MCF 10A (cell line): ENCODE results near the gene MAB21L4. TPM values are rescaled to one million over a fixed set of nuclear protein-coding genes. Genes with fewer than 3 reads are reported as not detected.

Experiments
- BruUV-seq: library from RNA; stranded (reverse); fragments of 400-500 nt; replicated peaks from 2 replicates; lab custom pipeline; 2021; lab: Mats Ljungman, UMichigan
- CTCF ChIA-PET: fragments of 300-600 bp; sonication (Branson Sonifier 250); formaldehyde crosslinking; extraction: SDS; loops from one replicate; lab custom pipeline; 2021; ENCODE audit warnings: antibody characterized with exemption, inconsistent platforms; lab: Yijun Ruan, JAX
- POLR2A ChIA-PET: fragments of 300-600, 350-650 bp; sonication (Branson Sonifier 250); formaldehyde crosslinking; extraction: SDS; loops from one replicate; lab custom pipeline; 2020; ENCODE audit warnings: antibody characterized with exemption, inconsistent platforms; lab: Yijun Ruan, JAX
- DNase-seq: peaks from one replicate; pipeline ENCODE4 v3.0.0-alpha.2; 2018; ENCODE audit not compliant: unreplicated experiment
- H3K27ac Mint-ChIP-seq: one replicate; pipeline ENCODE4 v1.8.0; 2022; ENCODE audit warnings: mild to moderate bottlenecking, low read depth, mixed read lengths; ENCODE audit not compliant: unreplicated experiment
- H3K27me3 Mint-ChIP-seq: one replicate; pipeline ENCODE4 v1.8.0; 2022; ENCODE audit warnings: mixed read lengths; ENCODE audit not compliant: insufficient read depth, unreplicated experiment
- H3K36me3 Mint-ChIP-seq: one replicate; pipeline ENCODE4 v1.8.0; 2022; ENCODE audit warnings: mild to moderate bottlenecking, moderate library complexity, mixed read lengths; ENCODE audit not compliant: insufficient read depth, unreplicated experiment
- H3K4me1 Mint-ChIP-seq: one replicate; pipeline ENCODE4 v1.8.0; 2022; ENCODE audit warnings: mixed read lengths; ENCODE audit not compliant: insufficient read depth, unreplicated experiment
- H3K4me3 Mint-ChIP-seq: one replicate; pipeline ENCODE4 v1.8.0; 2022; ENCODE audit warnings: mild to moderate bottlenecking, moderate library complexity, mixed read lengths; ENCODE audit not compliant: unreplicated experiment
- H3K9me3 Mint-ChIP-seq: one replicate; pipeline ENCODE4 v1.8.0; 2022; ENCODE audit warnings: mixed read lengths; ENCODE audit not compliant: unreplicated experiment
- CTCF ChIP-seq: fragments of 200-600 bp; IDR thresholded peaks from one replicate; pipeline ENCODE4 v1.8.0; 2022; ENCODE audit warnings: antibody characterized with exemption, mild to moderate bottlenecking; ENCODE audit not compliant: unreplicated experiment
- intact Hi-C: fragments of 100-400 bp; cut with micrococcal nuclease; formaldehyde crosslinking; loops from 2 replicates; pipeline ENCODE4 v1.14.1; 2022
- total RNA-seq: library from RNA; stranded (reverse); gene quantifications from 2 replicates; pipeline ENCODE4 v1.2.3, GENCODE V29; 2022

MAB21L4 gene
- total RNA-seq, 1 experiment from 2014 or later = not detected

- peaks cover 47% of the 10 kb centered on the region for H3K27me3 Mint-ChIP-seq
- H3K4me3 Mint-ChIP-seq = no peak overlapping the region
- no TSS peak for BruUV-seq
- intact Hi-C loops = no loop called here
- H3K27ac Mint-ChIP-seq = no peak overlapping the region
- POLR2A ChIA-PET = interaction anchor here (0.5 to 0.7 kb wide), 2 partner anchors 207 to 568 kb away, joined by 3 read pairs; no protein-coding TSS in a partner anchor
- DNase-seq = peak; percentile 26
- no peaks in the 10 kb centered on the region for H3K9me3 Mint-ChIP-seq
- CTCF ChIA-PET = interaction anchor here (0.6 to 1.8 kb wide), 3 partner anchors 15 to 129 kb away, joined by 3 to 8 read pairs (median 3); no protein-coding TSS in a partner anchor
- H3K36me3 Mint-ChIP-seq = no peaks in the 10 kb centered on the region
- no peaks in the 10 kb centered on the region for H3K4me1 Mint-ChIP-seq
- TF ChIP-seq CTCF = no peak
Observed at GRCh38 chr2:240836781-240837467, 59.0 kb downstream of the MAB21L4 start.

Other genes starting within 250 kb of the MAB21L4 start
- not detected in 2 replicates for gene AQP12B, start 213.3 kb downstream of the MAB21L4 start, total RNA-seq
- not detected in 2 replicates for gene AQP12A, start 204.3 kb downstream of the MAB21L4 start, total RNA-seq
- not detected in 2 replicates for gene KIF1A, start 75.9 kb downstream of the MAB21L4 start, total RNA-seq
- gene AGXT, start 27.3 kb downstream of the MAB21L4 start, total RNA-seq = not detected in 2 replicates
- not detected in 2 replicates for gene CROCC2, start 10.2 kb upstream of the MAB21L4 start, total RNA-seq
- 18.0 and 22.0 TPM in 2 replicates for gene SNED1, start 102.5 kb upstream of the MAB21L4 start, total RNA-seq
- 29.9 and 34.3 TPM in 2 replicates for gene MTERF4, start 206.1 kb upstream of the MAB21L4 start, total RNA-seq